Endometrial microvascular endothelial cells (primary cell): Measurements from ENCODE around the gene BCAS3. TPM values are rescaled to one million over a fixed set of nuclear protein-coding genes. Genes with fewer than 3 reads are reported as not detected.

Experiments used
- in situ Hi-C: cut with HindIII; loops from 2 replicates; pipeline ENCODE4 v1.10.0; 2017; ENCODE audit warnings: low sequenced_read_pairs, low pct_unique_long_range_greater_than_20kb; ENCODE audit errors: inconsistent ontology term
- total RNA-seq: library from RNA; depleted of rRNA; stranded (reverse); fragments of >200 nt; gene quantifications from one replicate; pipeline ENCODE4 v1.2.3, GENCODE V29; 2015; ENCODE audit errors: inconsistent ontology term

Gene BCAS3
- total RNA-seq, 1 donor from 2014 or later: 21.2 TPM

DNA sequence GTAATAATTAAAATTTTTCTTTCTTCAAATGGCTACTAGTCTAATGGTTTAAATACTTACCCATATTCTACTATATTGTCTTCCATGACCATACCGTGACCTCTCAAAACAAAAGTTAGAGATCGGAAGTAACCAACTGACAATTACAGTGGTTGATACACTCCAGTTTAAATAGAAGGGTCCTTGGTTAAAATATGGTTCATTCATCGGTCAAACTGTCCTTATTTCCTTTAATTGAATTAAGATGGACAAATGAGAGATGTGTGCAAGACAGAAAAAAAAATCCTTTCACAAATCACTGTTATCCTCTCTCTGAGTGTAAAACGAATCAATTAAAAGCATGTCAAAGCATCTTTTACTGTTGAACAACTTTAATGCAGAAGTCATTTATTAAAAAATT is 507.7 kb downstream of the BCAS3 start:
- in situ Hi-C loops: no loop called here

DNA sequence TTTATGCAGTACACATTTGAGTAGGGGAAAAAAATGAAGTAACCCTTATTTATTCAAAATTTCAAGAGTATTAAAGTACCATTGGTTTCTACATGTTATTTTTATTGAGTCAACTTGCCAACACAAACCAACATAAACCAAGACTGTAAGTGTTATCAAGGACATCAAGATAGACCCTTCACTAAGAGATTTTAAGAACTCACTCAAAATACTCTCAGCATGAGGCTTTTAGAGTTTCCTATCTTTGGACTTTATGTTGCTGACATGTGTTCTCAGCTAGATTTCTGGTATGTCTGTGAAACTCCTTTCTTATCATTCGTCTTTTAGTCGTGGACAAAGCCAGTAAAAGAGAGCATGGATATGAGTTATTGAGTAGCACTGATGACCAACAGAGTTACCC is 509.4 kb downstream of the BCAS3 start:
- in situ Hi-C loops: no loop called here

GRCh38 chr17:61188081-61188480 is 510.4 kb downstream of the BCAS3 start:
- in situ Hi-C loops: no loop called here

GRCh38 chr17:61189968-61190367 is 512.3 kb downstream of the BCAS3 start:
- in situ Hi-C loops: no loop called here

- in situ Hi-C loops: no loop called here
Observed at GRCh38 chr17:61196302-61196704, 518.7 kb downstream of the BCAS3 start.

DNA sequence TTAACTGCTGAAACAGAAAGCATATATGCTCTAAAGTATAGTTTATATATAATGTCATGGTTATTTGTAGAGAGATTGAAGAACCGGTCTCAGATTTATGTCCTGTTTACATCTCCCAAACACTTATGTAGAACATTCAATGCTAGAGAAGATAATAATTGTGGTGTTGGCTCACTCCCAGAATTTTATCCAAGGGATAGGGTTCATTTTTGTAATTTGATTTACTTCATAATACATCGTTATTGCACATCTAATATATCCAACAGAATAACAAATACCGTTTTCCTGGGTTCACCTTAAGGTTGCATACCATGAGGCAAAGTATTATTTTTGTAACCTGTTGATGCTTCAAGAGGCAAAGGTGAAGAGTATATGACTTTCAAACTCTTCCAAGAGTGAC is 519.1 kb downstream of the BCAS3 start:
- in situ Hi-C loops: no loop called here

DNA sequence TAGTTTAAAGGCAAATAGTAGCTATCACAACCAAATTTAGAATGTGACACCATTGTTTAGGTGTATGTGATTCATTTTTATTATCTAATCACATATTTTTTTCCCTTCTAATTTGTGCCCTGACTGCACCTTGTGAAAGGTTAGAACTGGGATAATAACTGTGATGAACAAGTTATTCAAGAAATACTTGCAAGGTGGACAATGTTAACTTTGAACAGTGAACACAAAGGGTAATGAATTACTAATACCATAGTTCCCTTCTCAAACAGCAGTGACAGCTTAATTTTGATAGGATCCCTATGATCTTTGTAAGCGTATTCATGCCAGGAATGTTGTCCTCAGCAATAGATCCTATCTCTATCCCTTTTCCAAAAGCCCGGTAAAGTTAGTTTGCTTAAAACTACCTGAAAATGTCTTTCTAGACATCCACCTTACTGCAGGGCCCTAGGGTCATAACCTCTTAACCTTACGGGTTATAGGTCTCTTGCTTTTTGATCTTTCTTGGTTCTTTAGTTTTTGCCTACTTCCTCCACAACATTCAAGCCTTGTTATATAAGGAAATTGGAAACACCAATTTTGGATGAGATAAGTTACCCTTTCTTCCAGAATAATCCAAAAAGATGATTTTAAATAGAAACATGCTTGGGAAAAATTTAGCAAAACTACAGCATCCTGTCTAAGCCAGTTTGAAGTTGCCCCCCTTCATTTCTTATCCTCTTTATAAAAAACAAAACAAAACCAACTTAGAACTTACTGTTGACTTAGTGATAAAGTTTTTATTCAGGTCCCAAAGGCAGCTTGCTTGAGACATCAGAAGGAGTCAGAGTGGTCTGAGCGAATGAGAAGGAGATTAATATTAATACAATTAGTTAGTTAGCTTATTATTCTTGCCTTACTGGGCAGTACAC is 522.0 kb downstream of the BCAS3 start:
- in situ Hi-C loops: no loop called here

- in situ Hi-C loops: no loop called here
Observed at GRCh38 chr17:61200339-61200715, 522.7 kb downstream of the BCAS3 start.

DNA sequence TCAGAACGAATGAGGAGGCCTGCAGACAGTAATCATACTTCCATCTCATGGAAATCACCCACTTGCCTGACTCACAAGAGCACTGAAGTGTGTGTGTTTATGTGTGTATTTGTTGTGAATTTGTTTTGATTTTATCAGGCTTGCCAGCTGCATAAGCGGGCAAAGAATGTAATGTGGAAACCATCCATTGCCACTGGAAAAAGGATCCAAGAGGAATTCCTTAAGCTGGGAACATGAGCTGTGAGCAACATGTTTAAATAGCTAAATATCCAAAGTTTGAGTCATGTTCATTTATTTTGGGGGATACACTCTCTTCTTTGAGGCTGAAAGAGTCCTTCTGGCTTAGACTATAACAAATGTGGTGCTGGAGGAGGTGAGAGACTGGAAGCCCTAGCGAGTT is 523.6 kb downstream of the BCAS3 start:
- in situ Hi-C loops: no loop called here

GRCh38 chr17:61202564-61202963 is 524.9 kb downstream of the BCAS3 start:
- in situ Hi-C loops: no loop called here

DNA sequence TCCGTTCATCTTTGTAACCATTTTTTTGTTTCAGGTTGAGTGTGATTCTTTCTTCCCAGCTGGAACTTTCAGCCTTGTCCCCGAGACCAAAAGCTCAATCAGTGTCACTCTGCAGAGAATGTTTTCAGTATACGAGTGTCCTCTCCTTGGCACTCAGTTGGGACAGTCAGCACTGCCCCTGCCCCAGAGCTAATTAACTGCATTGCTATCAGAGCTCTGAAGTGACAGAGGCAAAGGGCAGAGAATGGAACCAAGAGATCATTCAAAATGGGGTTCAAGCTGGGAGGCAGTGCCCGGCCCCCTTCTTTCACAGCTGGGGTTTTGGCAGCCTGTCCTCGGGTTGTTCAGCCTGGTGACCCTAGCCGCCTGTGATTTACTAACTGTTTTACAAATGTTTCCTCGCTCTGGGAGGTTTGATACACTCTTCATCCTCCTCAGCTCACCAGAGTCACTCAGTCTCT is 526.0 kb downstream of the BCAS3 start:
- in situ Hi-C loops: no loop called here

GRCh38 chr17:61204456-61204855 is 526.8 kb downstream of the BCAS3 start:
- in situ Hi-C loops: no loop called here

DNA sequence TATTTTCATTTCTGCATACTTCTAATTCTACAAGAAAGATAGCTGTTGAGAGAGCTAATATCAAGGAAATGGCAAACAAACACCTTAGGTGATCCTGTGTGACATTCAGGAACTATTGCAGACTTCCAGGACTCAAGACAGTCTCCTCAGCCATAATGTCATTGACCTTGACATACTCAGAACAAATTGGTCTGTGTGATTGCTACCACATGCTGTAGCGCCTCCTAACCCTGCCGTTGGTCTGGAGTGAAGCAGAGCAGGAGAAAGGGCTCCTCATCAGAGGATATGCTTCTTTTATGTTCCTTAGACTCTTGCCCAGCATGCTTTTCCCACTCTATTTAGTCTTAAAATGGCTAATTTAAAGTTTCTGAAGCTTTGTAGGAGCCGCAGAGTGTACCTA is 527.8 kb downstream of the BCAS3 start:
- in situ Hi-C loops: no loop called here

GRCh38 chr17:61205931-61206330 is 528.3 kb downstream of the BCAS3 start:
- in situ Hi-C loops: no loop called here

DNA sequence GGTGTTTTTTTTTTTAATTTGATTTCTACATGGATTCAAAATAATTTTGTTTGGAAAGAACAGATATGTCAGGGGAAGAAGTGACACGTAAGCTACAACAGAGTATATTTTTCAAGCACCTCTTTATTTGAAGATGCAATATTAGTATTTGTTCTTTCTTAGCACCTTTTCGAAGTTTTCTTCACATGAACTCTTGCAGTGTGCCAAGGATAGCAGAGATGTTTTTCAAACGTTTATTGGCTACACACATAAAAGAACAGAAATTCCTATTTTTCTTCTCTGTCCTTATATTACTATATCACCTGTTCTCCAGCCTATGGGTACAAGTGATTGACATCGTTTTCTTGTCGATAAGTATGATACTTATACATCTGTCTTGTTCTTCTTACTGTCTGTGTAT is 529.3 kb downstream of the BCAS3 start:
- in situ Hi-C loops: no loop called here

GRCh38 chr17:61208301-61209105 is 530.9 kb downstream of the BCAS3 start:
- in situ Hi-C loops: no loop called here

DNA sequence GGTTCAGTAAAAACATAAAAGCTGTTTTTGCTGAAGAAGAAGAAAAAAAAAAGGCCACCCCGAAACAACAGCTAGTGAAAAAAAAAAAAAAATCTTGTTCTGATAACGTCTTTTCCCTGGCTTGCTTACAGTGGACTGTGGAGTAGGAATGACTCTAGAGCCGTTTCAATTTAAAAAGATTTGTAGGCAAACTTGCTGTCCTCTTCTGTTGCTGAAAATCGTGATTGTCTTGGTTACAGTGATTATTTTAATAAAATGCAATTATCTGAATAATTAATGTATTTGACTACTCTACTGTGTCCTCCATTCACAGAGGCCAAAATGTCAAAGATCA is 531.4 kb downstream of the BCAS3 start:
- in situ Hi-C loops: no loop called here

GRCh38 chr17:61209525-61209924 is 531.9 kb downstream of the BCAS3 start:
- in situ Hi-C loops: no loop called here

DNA sequence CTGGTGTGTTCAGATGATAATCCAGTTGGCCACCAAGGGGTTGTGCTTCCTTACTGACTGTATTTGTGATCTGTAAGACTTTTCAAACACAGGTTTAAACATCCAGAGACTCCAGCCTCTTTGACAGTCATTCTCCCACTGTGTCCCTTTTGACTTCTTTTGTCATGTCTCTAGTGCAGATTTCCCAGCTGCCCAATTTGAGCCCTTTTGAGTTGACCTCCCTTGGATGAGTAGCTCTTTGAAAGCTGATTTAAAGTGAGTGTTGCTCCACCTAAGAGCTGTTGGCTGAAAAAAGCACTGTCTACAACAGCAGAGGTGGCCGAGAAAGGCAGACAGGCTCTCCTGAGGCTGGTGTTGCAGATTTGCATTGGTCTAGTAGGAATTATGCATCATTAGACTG is 533.6 kb downstream of the BCAS3 start:
- in situ Hi-C loops: no loop called here

DNA sequence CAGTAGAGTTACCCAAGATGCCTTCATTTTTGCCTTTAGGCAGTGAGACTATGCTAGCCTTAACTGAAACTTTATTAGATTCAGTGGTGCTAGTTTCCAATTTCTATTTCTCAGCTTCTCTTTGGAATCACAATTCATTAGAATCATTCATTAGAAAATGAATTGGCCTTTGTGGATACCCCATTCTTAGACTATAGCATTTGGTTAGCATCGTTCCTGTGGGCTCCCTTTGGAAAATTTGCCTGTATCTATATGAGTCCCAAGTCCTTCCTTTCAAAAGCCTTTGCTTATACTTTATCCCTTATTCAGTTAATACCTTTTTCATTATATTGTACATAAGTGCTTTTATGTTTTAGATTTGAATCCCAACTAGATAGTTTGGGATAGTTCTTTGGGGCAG is 535.0 kb downstream of the BCAS3 start:
- in situ Hi-C loops: no loop called here
